GM12878 (cell line): ENCODE data around the gene TRPM7. TPM values are rescaled to one million over a fixed set of nuclear protein-coding genes. Genes with fewer than 3 reads are reported as not detected.

Experiments
- ATAC-seq: fragments of 200-7000 bp; cut with Tn5 transposase; 3 replicates; pipeline ENCODE4 v1.9.1; 2020; ENCODE audit warnings: mild to moderate bottlenecking, moderate library complexity
- BruUV-seq: library from RNA; stranded (reverse); fragments of 400-500 nt; replicated peaks from 2 replicates; lab custom pipeline; 2021; lab: Mats Ljungman, UMichigan
- CTCF ChIA-PET: fragments of 300-600 bp; sonication (Branson Sonifier 250); formaldehyde crosslinking; extraction: SDS; loops from one replicate; lab custom pipeline; 2021; ENCODE audit warnings: inconsistent platforms; lab: Yijun Ruan, JAX
- POLR2A ChIA-PET: fragments of 350-600 bp; formaldehyde crosslinking; extraction: SDS; loops from one replicate; lab custom pipeline; 2021; ENCODE audit warnings: inconsistent platforms; lab: Charles Lee
- RAD21 ChIA-PET: fragments of 300-600 bp; sonication (Branson Sonifier 250); formaldehyde crosslinking; loops from one replicate; lab custom pipeline; 2023; ENCODE audit warnings: antibody characterized with exemption; ENCODE audit not compliant: unreplicated experiment; lab: Charles Lee
- SMC1A ChIA-PET: fragments of 300-600 bp; sonication (Branson Sonifier 250); formaldehyde crosslinking; loops from one replicate; lab custom pipeline; 2023; ENCODE audit not compliant: unreplicated experiment, uncharacterized antibody; lab: Charles Lee
- DNase-seq: peaks from one replicate; pipeline ENCODE4 v3.0.0-alpha.2; 2011; ENCODE audit warnings: low read depth, low spot score
- FAIRE-seq: peaks from 3 replicates; lab custom pipeline; 2011; peaks lifted over from hg19 to GRCh38; lab: Jason Lieb, UNC
- H2AFZ ChIP-seq: 2 replicates; pipeline ENCODE4 v1.6.0; 2011; ENCODE audit warnings: low read depth, low read length, control low read depth; ENCODE audit not compliant: control insufficient read depth
- H3K27ac ChIP-seq: 2 replicates; pipeline ENCODE4 v1.5.1; 2011; ENCODE audit warnings: control low read depth; ENCODE audit not compliant: control insufficient read depth, insufficient read depth
- H3K27me3 ChIP-seq, 2 experiments: replicated peaks in 1 of 2; 2 replicates each; pipeline versions ENCODE4 v1.6.0 to v1.6.1; 2011; ENCODE audit warnings: low read length in 1 of 2; ENCODE audit not compliant: control insufficient read depth in 2 of 2, insufficient read depth in 2 of 2
- H3K36me3 ChIP-seq, 2 experiments: 2 replicates each; pipeline ENCODE4 v1.5.1; 2011; ENCODE audit warnings: low read length in 1 of 2; ENCODE audit not compliant: control insufficient read depth in 2 of 2, insufficient read depth in 2 of 2
- H3K4me1 ChIP-seq: 2 replicates; pipeline ENCODE4 v1.6.1; 2011; ENCODE audit warnings: mild to moderate bottlenecking, low read length, moderate library complexity, mixed read lengths; ENCODE audit not compliant: control insufficient read depth, insufficient read depth
- H3K4me2 ChIP-seq: 2 replicates; pipeline ENCODE4 v1.6.0; 2011; ENCODE audit warnings: control low read depth; ENCODE audit not compliant: control insufficient read depth, insufficient read depth
- H3K4me3 ChIP-seq: fragments of 200-600 bp; sonication (generic); 2 replicates; pipeline ENCODE4 v1.5.1; 2016
- H3K79me2 ChIP-seq: 2 replicates; pipeline ENCODE4 v1.6.0; 2011; ENCODE audit warnings: low read length; ENCODE audit not compliant: control insufficient read depth, insufficient read depth
- H3K9ac ChIP-seq: 2 replicates; pipeline ENCODE4 v1.8.0; 2011; ENCODE audit warnings: low read length, control low read depth, mixed read lengths; ENCODE audit not compliant: control insufficient read depth, insufficient read depth
- H3K9me3 ChIP-seq: replicated peaks from 3 replicates; pipeline ENCODE4 v1.5.1; 2011; ENCODE audit warnings: mild to moderate bottlenecking, low read length; ENCODE audit not compliant: control insufficient read depth, insufficient read depth
- H4K20me1 ChIP-seq: 2 replicates; pipeline ENCODE4 v1.6.0; 2011; ENCODE audit not compliant: control insufficient read depth, insufficient read depth
- CBFB ChIP-seq: IDR thresholded peaks from 2 replicates; pipeline ENCODE4 v1.6.1; 2016; ENCODE audit warnings: antibody characterized with exemption, low read depth
- FOXM1 ChIP-seq: IDR thresholded peaks from 2 replicates; pipeline ENCODE4 v1.6.1; 2012; ENCODE audit warnings: low read depth, mild to moderate bottlenecking, inconsistent platforms, low read length, moderate library complexity
- WGBS: methylation state at CpG from one replicate; pipeline ENCODE4 v1.1.6; 2016; ENCODE audit warnings: low lambda C conversion rate; ENCODE audit not compliant: insufficient replicate concordance, insufficient coverage; ENCODE audit errors: missing lambda C conversion rate; 5-methylcytosine and 5-hydroxymethylcytosine counted together
- in situ Hi-C: fragments of 300-500 bp; cut with MboI; formaldehyde crosslinking; loops from 9 replicates; pipeline ENCODE4 v1.14.3; 2018; ENCODE audit warnings: mixed read lengths
- intact Hi-C: fragments of 100-400 bp; cut with micrococcal nuclease; formaldehyde crosslinking; loops from one replicate; pipeline ENCODE4 v1.14.2; 2022; ENCODE audit not compliant: unreplicated experiment
- polyA plus RNA-seq, 11 experiments: library from polyadenylated mRNA; depleted of rRNA in 4 of 11; unstranded in 6 of 11; stranded (reverse) in 5 of 11; fragments of >200 nt; fragmentation: Nextera tagmentation in 4 of 11; fragmentation: Illumina TruSeq in 1 of 11; extraction: Ambion mirVana in 4 of 11; extraction: Trizol in 1 of 11; gene quantifications; 1 replicate in 1 of 11; 2 replicates in 10 of 11; pipeline versions ENCODE4 v1.2.1 to v1.2.3, GENCODE V29; 2011 to 2016; ENCODE audit warnings: inconsistent platforms in 2 of 11, missing spikeins in 2 of 11, low read depth in 1 of 11
- total RNA-seq, 4 experiments: library from RNA; depleted of rRNA in 3 of 4; stranded (reverse); fragments of >200 nt in 3 of 4; fragmentation: Illumina TruSeq in 1 of 4; extraction: Trizol in 1 of 4; gene quantifications; 2 replicates each; pipeline versions ENCODE4 v1.2.1 to v1.2.3, GENCODE V29; 2013 to 2021
- TF ChIP-seq, protein P1 (sequence below): fragments of 450-650 bp; IDR thresholded peaks from 2 replicates; pipeline ENCODE4 v1.6.1; 2016; ENCODE audit warnings: mild to moderate bottlenecking, moderate library complexity, borderline replicate concordance

TRPM7 gene
- total and polyA plus RNA-seq, 10 of the 15 experiments (the other 5 are each of a cell fraction or from before 2014, with no cell fraction given): 4.5 to 49.7 (median 22.5) TPM

DNA sequence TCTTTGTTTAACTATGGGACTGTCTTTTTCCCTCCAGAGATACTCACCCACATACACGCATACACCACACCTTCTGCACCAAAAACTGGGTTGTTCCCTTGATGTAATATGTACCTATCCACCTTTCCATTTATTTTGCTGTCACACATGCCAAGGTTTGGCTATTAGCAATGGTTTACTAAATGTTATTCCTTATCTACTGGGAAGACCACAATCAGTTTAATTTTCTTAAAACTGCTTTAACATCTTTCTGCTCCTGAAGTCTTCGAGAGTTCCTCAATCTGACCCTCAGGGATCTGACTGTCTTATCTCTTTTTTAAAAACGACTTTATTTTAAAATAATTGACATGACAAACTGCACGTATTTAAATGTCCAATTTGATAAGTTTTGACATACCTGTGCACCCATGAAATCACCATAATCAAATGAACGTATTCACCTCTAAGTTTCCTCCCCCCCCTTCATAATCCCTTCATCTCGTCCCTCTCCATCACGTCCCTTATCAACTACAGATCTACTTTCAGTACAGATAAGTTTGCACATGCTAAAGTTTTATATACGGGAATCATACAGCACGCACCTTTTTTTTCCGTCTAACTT lies 805 bp upstream of the TRPM7 start:
- DNase-seq: peak; percentile 7
- peak; percentile 68 for FAIRE-seq
- Histone ChIP-seq H3K4me1 (no peaks in the 10 kb centered on the region; the same call in none of the 2 replicates), H3K4me2 (peak overlapping the region; percentile 99), H3K4me3 (peak overlapping the region; percentile 70), H2AFZ (peak overlapping the region; percentile 91), H3K36me3 (no peaks in the 10 kb centered on the region), H4K20me1 (no peaks in the 10 kb centered on the region), H3K79me2 (peaks cover 45% of the 10 kb centered on the region), H3K9me3 (no peaks in the 10 kb centered on the region), H3K9ac (peak overlapping the region; percentile 96), H3K27me3 (no peaks in the 10 kb centered on the region), H3K27ac (peak overlapping the region; percentile 86)
- no peak; the same call in 2 of the 3 replicates for ATAC-seq
- WGBS: 44% methylated on average over 10 of the region's 10 CpGs
- in situ Hi-C loops (loop anchor here (5.0 kb wide), 1 partner anchor 195 kb away; no protein-coding TSS in a partner anchor), intact Hi-C loops (loop anchor here (2.0 kb wide), 1 partner anchor 77 kb away; the partner anchor contains the start of gene SPPL2A)
- TF ChIP-seq CBFB (peak; percentile 13; the same call in 1 of the 2 replicates), FOXM1 (no peak)
- TF ChIP-seq, protein P1, sequence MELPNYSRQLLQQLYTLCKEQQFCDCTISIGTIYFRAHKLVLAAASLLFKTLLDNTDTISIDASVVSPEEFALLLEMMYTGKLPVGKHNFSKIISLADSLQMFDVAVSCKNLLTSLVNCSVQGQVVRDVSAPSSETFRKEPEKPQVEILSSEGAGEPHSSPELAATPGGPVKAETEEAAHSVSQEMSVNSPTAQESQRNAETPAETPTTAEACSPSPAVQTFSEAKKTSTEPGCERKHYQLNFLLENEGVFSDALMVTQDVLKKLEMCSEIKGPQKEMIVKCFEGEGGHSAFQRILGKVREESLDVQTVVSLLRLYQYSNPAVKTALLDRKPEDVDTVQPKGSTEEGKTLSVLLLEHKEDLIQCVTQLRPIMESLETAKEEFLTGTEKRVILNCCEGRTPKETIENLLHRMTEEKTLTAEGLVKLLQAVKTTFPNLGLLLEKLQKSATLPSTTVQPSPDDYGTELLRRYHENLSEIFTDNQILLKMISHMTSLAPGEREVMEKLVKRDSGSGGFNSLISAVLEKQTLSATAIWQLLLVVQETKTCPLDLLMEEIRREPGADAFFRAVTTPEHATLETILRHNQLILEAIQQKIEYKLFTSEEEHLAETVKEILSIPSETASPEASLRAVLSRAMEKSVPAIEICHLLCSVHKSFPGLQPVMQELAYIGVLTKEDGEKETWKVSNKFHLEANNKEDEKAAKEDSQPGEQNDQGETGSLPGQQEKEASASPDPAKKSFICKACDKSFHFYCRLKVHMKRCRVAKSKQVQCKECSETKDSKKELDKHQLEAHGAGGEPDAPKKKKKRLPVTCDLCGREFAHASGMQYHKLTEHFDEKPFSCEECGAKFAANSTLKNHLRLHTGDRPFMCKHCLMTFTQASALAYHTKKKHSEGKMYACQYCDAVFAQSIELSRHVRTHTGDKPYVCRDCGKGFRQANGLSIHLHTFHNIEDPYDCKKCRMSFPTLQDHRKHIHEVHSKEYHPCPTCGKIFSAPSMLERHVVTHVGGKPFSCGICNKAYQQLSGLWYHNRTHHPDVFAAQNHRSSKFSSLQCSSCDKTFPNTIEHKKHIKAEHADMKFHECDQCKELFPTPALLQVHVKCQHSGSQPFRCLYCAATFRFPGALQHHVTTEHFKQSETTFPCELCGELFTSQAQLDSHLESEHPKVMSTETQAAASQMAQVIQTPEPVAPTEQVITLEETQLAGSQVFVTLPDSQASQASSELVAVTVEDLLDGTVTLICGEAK: peak; percentile 21; the same call in 1 of the 2 replicates
- RAD21 ChIA-PET: no interaction called here
- POLR2A ChIA-PET: interaction anchor here (0.6 kb wide), 1 partner anchor 51 kb away, joined by 6 read pairs; no protein-coding TSS in a partner anchor
- TSS peak; percentile 99 for BruUV-seq
- SMC1A ChIA-PET: interaction anchor here (0.7 to 0.8 kb wide), 2 partner anchors 34 to 73 kb away, joined by 3 to 4 read pairs; no protein-coding TSS in a partner anchor
- CTCF ChIA-PET: interaction anchor here (3.9 kb wide), 1 partner anchor 12 kb away, joined by 20 read pairs; no protein-coding TSS in a partner anchor
